ENCODE data around the gene ITGA5.

The ITGA5 gene

DNA sequence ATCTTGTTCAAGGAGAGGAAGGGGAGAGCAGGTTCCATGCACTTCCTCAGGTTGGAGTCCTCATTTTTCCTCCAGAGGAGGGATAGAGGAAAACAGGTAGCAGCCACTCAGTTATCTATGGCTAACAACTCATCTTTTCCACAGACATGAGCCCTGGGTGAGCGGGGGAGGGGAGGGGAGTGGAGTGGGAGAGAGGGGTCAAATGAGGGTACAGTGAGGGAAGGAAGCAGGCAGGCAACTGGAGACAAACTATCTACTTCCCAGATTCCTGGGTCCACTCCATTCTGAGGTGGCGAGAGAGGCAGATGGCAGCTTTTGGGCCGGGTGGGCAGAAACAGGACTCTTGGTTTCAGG, 32.0 kb downstream of the ITGA5 start:
- no peak for DNase-seq

DNA sequence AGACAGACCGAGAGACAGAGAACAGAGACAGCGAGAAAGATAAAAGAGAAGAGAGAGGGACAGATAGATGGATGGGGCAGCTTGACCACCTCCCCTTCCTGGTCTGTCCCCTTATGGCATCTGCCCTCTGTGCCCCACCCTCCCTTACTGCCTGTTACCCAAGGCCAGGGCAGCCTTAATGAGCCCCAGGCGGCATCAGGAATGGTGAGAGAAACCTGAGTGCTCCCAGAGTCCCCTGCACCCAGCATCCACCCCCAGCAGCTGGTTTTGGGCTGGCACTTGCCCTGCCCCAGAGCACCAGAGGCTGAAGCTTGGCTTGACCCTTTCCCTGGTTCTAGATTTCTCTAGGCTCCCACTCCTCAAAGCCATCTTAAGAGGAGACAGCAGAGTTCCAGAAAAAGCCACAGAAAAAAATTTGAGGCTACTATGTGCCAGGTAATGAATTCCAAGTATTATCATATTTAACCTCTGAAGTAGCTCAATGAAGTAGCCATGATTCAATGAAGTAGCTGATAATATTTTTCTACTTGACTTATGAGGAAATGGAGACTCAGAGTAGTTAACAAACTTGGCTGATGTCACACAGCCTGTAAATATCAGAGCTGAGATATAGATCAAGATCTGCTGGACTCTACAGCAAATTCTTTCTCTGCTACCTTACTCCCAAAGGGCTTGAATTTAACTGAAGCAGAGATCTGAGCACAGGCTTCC, 32.5 kb downstream of the ITGA5 start:
- DNase-seq: no peak

GRCh38 chr12:54385251-54385914, 33.7 kb downstream of the ITGA5 start:
- peak; percentile 35 for DNase-seq

GRCh38 chr12:54384591-54385041, 34.5 kb downstream of the ITGA5 start, which contains the start of gene ZNF385A:
TSS of gene ZNF385A (minus strand) at chr12:54384733. CDS start at chr12:54384514, 219 bp downstream.
- DNase-seq: no peak

DNA sequence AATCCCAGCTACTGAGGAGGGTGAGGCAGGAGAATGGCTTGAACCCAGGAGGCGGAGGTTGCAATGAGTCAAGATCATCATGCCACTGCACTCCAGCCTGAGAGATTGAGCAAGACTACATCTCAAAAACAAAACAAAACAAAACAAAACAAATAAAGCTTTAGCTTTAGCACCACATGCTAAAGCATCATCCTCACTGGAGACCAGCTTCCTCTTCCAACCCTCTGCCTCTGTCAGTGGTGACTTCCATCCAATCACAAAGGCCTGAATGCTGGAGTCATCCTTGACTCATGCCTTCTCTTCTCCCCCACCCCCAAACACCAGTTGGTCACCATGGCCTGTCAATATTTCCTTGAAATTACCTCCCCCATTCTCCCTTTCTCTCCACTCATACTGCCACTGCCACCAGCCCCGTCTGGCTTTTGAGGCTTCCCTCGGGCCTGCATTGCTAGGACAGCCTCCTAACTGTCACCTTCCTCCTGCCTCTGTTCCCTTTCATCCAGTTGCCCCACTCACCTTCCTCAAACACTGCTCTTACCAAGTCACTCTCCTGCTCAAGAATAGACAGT, 35.9 kb downstream of the ITGA5 start:
- DNase-seq: no peak

DNA sequence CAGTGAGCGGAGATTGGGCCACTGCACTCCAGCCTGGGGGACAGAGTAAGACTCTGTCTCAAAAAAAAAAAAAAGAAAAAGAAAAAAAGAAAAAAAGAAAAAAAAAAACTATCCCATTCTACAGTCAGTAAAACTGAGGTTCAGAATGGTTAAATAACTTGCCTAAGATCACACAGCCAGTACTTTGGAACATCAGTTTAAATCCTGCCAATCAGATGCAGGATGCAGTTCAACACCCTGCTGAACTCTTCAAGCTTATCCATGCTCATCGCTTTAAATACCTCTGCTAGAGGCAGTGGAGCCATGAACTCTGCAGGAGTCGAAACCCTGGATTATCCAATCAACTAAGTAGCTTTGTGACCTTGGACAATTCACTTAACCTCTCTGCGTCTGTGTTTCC, 37.9 kb downstream of the ITGA5 start:
- DNase-seq: no peak

DNA sequence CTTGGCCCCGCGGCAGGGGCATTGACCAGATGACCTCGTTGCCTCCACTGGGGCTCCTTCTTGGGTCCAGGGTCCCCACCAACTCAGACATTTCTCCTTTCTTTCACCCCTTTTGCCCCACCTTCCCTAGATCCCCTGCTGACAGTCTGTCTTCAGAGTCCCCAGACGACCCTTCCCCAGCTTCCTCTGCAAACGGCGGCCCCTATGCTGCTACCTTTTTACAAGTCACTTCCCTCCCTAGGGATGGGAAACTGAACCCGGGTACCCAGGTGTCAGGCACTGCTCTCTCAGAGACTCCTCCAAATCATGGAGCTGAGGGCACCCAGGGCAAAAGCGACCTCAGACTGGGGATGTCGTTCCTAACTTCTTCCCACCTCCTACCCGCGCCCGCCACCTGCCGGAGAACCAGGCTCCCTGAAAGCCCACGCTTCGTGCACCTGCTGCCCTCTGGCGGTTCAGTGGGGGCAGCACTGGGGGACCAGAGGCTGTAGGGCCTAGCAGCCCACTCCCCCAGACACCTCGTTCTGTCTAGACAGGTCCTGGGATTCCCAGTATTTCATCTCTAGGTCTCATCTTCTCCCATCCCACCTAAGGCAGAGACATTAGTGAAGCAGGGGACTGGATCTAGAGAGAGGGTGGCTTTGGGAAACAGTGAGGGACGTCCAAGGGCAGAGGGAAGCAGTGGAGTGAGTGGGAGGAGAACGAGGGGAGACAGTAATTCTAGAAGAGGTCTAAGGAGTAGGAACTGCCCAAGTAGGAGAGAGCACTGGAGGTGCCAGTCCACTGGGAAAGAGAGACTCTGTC, 39.5 kb downstream of the ITGA5 start:
- DNase-seq: peak; percentile 95

GRCh38 chr12:54378796-54379397, 40.2 kb downstream of the ITGA5 start:
- peak; percentile 82 for DNase-seq

GRCh38 chr12:54377797-54378515, 41.1 kb downstream of the ITGA5 start:
- no peak for DNase-seq

DNA sequence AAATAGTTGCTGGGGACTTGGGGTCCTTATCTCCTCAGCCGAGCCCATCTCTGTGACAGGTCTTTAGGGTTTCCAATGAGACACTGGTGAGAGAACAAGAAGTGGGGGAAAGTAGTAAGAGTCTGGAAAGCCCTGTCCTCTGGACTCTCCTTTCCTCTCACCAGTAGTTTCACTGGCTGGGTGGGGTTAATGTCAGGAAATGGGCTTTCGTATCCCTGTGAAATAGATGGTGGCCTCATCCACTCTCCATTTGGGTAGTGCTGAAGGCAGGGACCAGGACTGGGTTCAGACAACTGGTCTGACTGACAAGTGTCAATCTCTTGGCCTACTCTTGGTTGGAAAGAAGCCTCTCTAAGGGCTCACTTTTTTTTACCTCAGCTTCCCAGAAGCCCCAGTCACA, 42.1 kb downstream of the ITGA5 start:
- DNase-seq: no peak

- DNase-seq: no peak
Measured at GRCh38 chr12:54376596-54376995, 42.5 kb downstream of the ITGA5 start.

GRCh38 chr12:54375259-54375579, 43.8 kb downstream of the ITGA5 start:
- no peak for DNase-seq

DNA sequence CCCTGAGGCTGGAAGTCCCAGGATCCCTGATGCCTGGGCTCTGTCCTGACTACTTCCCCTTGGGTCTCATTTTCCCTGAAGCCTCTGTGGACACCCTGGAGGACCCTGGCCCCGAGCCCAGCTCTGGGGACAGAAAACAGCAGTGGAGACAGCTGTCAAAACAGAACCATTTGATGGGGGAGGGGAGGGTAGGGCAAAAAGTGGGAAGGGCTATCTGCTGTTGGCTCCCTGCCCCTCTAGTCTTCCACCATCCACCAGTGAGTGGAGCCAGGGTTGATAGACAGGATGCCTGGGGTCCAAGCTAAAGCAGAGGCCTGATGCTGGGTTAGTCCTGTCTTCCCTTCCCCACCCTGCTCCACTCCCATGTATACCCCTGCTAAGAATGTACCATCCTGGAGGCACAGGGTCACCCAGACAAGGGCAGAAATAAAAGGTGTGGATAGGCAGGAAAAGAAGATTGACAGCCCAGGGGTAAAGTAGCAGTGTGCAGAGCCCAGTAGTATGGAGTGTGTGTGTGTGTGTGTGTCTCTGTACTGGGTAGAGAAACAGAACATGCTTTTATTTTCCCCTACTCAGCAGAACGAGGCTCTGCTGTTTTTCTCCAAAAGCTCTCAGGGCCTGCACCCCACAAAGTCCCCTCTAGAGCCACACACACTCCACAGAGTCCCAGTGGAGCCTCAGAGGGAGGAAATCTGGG, 44.4 kb downstream of the ITGA5 start:
- DNase-seq: peak; percentile 94

DNA sequence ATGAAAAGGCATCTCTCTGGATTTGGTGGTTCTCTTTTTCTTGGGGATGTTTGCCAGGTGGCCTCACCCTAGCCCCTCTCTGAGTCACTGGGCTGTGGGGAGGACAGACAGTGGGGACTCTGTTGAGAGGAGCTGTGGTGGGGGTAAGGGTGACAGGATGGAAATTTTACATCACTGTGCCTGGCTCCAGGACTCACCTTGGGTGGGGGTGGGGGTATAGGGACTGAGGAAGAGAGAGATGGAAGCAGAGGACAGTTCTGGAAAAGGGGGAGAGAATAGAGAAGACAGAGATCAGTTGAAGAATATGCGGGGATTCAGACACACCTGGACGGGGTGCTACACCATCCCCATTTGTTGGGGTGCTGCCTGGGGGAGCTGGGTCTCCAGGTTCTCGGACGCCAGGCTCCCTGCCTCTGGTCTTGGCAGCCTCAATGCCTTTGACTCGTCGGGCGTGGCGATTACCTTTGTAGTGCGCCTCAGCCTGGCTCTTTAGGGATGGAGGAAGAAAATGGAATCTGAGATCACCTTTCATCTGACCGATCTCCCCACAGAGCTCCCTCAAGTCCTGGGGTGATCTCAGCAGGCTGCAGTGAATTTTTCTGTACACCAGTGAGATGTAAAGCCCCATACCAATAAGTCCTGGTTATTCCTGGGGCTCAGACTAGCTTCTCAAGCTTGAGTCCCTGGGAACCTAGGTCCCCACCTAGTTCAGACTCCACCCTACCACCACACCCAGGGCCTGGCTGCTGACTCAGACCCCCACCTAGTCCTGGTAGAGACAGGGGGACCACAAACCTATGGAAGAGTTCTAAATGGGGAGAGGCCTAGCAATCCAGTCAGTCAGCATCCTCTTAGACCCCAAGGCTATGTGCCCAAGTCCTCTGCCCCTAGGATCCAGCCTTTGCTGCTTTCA, 45.2 kb downstream of the ITGA5 start:
- DNase-seq: peak; percentile 87

DNA sequence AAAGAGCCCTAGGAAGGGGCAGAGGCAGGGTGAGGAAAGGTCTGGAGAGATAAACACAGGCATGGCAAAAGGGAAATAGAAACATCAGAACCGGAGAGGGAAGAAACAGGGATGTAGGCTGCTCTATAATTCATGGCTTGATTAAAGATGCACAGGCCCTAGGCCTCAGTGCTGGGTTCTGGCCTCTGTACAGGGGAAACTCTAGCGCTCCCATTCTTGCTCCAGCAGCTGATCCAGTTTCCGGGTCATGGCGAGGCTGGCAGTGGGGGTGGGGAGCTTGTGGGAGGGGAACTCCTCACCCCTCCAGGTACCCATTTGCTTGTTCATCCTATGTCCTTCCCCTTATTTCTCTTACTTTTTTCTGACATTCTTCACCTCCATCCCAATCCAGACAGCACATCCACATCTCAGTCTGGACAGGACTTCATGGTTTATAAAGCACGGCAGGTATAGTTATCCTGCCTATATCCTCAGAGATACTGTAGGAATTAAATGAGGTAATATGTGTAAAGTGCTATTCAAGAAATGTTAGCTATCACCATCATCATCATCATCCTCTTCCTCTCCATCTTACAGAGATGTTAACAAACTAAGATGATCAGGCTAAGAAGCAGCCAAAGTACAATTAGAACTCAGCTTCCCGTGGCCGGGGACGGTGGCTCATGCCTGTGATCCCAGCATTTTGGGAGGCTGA, 46.8 kb downstream of the ITGA5 start:
- DNase-seq: no peak

DNA sequence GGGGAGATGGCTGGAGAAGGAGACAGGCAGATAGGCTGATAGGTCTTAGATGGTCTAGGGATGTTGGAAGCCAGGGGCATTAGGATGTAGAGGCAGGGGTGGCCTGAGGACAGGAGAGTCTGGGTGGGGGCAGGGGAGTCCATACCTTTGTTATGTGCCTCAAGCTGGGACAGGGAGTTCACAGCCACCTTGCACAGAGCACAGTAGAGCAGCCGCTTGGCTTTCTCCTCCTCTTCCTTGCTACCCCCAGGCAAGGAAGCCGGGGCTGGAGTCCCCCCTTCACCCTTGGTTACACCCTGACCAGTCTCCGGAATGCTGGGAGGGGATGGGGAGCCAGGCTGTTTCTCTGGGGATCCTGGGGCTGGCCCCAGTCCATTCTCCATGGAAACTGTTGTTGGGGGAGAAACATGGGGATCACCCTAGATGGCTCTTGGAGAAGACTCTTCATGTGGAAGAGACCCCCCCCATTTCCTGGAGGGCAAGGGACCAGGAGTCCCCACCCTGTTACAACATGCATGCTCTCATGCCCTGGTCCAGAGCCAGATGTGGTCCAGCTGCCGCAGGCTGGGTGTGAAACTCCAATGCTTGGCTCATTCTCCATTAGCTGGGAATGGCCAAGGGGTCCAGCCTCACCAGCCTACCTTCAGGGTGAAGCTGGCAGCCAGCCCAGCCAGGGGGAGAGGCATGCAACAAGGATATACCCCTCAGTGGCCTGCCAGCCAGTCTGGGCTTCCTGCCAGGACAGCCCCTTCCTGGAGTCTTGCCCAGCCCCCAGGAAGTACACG, 47.5 kb downstream of the ITGA5 start:
- peak; percentile 98 for DNase-seq

DNA sequence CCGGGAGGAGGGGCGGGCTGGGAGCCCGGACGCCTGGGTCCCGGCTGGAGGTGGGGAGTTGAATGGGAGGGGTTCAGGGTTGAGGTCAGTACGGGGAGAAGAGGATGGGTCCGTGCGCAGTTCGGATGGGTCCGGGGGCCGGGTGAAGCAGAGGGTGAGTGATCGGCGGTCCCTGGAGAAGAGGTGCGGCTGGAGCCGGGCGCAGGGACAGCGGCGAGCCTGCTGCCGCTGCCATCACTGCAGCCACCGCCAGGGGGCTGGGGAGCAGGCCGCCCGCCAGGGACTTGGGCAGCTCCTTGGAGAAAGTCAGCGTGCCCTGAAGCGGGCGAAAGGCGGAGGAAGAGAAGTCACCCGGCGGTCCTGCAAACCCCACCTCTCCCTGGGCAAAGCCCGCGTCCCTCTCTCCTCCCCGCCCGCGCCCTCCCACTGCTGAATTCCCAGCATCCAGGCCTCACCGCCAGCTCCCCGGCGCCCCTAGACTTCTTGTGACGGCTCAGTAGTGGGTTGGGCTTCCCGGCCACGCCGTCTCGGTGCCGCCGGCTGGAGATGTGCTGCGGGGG, 48.8 kb downstream of the ITGA5 start:
- DNase-seq: peak; percentile 72

DNA sequence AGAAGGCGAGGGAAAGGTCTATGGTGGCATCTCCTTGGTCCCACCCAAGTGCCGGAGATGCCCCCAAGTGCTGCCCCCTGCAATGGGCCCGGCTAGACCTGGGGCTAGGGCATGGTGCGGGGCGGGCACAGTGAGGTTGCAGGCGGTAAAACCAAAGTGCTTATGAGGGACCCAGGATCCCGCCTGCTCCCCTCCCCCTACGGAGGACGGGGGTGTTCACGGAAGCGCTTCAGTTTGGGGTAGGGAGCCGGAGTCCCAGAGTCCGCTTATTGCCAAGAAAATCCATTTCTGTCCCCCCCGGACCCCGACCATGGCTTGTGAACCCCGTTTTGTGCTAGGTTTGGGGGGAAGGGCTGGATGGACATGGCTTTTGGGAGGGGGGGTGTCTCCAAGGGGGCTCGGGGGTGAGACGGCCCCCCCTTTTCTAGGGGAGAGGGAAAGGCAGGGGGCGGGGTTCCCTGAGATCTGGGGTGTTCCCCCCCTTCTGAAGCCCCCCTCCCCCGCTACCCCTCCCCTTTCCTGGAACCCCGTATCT, 49.4 kb downstream of the ITGA5 start:
- DNase-seq: no peak
